ENCODE measurements around the gene ADI1.
"Not testable (repeated sequence)": the region's sequence is repeated elsewhere in the genome, so short reads cannot be mapped to it uniquely, and the experiment has no call there.

Gene ADI1

GRCh38 chr2:3518496-3519254 is 656 bp downstream of the ADI1 start:
- peak overlapping the region; percentile 85 for H3K4me3 ChIP-seq (ENCODE audit: low read length)
- TF ChIP-seq, protein P1, sequence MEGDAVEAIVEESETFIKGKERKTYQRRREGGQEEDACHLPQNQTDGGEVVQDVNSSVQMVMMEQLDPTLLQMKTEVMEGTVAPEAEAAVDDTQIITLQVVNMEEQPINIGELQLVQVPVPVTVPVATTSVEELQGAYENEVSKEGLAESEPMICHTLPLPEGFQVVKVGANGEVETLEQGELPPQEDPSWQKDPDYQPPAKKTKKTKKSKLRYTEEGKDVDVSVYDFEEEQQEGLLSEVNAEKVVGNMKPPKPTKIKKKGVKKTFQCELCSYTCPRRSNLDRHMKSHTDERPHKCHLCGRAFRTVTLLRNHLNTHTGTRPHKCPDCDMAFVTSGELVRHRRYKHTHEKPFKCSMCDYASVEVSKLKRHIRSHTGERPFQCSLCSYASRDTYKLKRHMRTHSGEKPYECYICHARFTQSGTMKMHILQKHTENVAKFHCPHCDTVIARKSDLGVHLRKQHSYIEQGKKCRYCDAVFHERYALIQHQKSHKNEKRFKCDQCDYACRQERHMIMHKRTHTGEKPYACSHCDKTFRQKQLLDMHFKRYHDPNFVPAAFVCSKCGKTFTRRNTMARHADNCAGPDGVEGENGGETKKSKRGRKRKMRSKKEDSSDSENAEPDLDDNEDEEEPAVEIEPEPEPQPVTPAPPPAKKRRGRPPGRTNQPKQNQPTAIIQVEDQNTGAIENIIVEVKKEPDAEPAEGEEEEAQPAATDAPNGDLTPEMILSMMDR (conservative IDR thresholded peaks at IDR 0.05; ENCODE audit: low read depth, low read length): no peak
- DNase-seq (ENCODE audit: low read depth): peak; percentile 78

DNA sequence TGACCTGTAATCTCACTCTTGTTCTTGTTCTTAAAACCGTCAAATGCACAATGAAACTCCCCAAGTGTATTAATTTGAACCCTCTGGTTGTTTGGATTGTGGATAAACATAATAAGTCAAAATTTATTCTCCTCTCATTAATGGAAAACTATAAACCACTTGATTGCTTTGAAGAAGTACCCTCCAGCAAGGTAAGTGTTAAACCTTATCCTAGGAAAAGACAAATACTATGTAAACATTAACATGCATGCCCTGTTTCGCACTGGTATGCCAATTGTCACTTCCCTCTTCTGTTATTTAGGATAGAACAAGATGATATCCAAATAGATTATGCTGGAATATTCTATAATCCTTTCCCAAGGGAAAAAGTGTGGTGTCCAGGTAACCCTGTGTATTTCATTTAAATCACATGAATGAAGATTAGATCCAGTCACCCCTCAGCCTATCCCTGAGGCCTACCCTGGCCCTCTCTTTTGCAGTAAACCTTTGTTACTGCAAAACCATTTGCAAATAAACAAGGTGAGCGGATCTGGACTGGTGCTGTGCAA is 1.3 kb downstream of the ADI1 start:
- TF ChIP-seq, protein P1 (conservative IDR thresholded peaks at IDR 0.05; ENCODE audit: low read depth, low read length): no peak
- no peak for DNase-seq (ENCODE audit: low read depth)
- peak overlapping the region; percentile 85 for H3K4me3 ChIP-seq (ENCODE audit: low read length)

DNA sequence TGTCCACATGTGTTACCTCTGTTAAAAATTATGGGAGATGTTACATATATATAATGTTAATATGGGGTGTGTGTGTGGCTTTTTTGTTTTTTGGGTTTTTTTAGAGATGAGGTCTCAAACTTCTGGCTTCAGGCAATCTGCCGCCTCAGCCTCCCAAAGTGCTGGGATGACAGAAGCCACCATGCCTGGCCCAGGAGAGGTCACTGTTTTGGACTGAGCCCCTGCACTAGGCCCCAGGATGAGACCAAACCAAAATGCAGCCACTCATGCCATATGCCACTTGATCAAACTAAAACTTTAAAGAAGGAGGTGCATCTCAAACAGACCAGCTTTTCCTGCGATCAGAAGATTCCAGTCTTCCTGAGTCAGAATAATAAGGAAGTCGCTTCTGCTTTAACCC is 2.5 kb downstream of the ADI1 start:
- no peak for DNase-seq (ENCODE audit: low read depth)
- no peak overlapping the region for H3K4me3 ChIP-seq (ENCODE audit: low read length)
- TF ChIP-seq, protein P1 (conservative IDR thresholded peaks at IDR 0.05; ENCODE audit: low read depth, low read length): no peak

DNA sequence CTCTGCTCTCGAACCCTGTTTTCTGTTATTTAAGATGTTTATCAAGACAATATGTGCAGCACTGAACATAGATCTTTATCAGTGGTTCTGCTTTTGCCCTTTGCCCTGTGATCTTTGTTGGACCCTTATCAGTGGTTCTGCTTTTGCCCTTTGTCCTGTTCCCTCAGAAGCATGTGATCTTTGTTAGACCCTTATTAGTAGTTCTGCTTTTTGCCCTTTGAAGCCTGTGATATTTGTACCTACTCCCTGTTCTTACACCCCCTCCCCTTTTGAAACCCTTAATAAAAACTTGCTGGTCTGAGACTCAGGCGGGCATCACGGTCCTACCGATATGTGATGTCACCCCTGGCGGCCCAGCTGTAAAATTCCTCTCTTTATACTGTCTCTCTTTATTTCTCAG is 3.9 kb downstream of the ADI1 start:
- DNase-seq (ENCODE audit: low read depth): not testable (repeated sequence)

DNA sequence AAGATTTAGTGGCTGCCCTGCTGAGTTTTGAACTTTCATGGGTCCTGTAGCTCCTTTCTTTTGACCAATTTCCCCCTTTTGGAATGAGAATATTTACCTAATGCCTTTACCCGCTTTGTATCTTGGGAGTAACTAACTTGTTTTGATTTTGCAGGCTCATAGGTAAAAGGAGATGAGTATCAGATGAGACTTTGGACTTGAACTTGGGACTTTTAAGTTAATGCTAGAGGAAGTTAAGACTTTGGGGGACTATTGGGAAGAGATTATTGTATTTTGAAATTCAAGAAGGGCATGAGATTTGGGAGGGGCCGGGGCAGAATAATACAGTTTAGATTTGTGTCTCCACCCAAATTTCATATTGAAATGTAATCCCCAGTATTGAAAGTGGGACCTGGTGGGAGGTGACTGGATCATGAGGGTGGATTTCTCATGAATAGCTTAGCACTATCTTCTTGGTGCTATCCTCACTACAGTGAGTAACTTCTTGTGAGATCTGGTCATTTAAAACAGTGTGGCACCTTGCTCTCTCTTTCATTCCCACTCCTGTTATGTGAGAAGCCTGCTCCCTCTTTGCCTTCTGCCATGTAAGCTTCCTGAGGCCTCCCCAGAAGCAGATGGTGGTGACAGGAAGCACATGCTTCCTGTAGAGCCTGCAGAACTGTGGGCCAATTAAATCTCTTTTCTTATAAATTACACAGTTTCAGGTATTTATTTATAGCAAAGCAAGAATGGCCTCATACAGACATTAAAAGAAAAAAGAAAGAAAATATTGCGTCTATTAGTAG is 6.1 kb downstream of the ADI1 start:
- no peak overlapping the region for H3K4me3 ChIP-seq (ENCODE audit: low read length)
- DNase-seq (ENCODE audit: low read depth): no peak
- TF ChIP-seq, protein P1 (conservative IDR thresholded peaks at IDR 0.05; ENCODE audit: low read depth, low read length): no peak

More for the DNA sequence above, 3.9 kb downstream of the ADI1 start:
- not testable (repeated sequence) for H3K4me3 ChIP-seq (ENCODE audit: low read length)

DNA sequence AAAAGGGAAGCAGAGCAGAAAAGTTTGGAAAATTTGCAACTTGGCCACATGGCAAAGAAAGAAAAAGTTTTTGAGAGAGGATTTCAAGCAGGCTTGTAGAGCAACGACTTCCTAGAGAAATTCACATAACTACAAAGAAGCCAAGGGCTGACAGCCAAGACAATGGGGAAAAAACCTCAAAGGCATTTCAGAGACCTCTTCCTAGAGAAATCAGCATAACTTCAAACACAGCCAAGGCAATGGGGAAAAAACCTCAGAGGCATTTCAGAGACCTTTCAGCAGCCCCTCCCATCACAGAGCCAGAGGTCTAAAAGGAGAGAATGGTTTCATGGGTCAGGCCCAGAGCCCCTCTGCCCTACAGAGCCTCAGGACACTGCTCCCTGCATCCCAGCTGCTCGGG is 7.2 kb downstream of the ADI1 start:
- no peak overlapping the region for H3K4me3 ChIP-seq (ENCODE audit: low read length)
- DNase-seq (ENCODE audit: low read depth): no peak
- TF ChIP-seq, protein P1 (conservative IDR thresholded peaks at IDR 0.05; ENCODE audit: low read depth, low read length): no peak

GRCh38 chr2:3505771-3506170 is 13.6 kb downstream of the ADI1 start:
- no peak overlapping the region for H3K4me3 ChIP-seq (ENCODE audit: low read length)
- TF ChIP-seq, protein P1 (conservative IDR thresholded peaks at IDR 0.05; ENCODE audit: low read depth, low read length): no peak
- no peak for DNase-seq (ENCODE audit: low read depth)
